Measurements from ENCODE around the gene PRMT9.

DNA sequence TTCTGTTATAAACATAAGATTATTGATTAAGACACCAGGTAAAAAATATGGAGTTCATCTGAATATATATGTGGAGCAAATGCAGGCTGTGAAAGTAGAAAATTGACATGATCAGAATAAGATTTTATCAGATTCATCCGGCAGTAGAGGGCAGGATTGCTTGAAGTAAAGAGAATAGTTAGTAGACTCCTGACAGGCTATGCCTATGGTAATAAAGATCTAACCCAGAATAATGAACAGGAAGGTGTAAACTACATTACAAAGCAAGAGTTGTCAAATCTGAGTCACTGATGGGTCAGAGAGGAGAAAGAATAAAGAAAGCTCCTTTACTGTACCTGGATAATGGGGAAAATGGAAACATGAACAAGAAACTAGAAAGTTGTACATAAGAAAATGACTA lies 87.6 kb downstream of the PRMT9 start:
- TF ChIP-seq, protein P1, sequence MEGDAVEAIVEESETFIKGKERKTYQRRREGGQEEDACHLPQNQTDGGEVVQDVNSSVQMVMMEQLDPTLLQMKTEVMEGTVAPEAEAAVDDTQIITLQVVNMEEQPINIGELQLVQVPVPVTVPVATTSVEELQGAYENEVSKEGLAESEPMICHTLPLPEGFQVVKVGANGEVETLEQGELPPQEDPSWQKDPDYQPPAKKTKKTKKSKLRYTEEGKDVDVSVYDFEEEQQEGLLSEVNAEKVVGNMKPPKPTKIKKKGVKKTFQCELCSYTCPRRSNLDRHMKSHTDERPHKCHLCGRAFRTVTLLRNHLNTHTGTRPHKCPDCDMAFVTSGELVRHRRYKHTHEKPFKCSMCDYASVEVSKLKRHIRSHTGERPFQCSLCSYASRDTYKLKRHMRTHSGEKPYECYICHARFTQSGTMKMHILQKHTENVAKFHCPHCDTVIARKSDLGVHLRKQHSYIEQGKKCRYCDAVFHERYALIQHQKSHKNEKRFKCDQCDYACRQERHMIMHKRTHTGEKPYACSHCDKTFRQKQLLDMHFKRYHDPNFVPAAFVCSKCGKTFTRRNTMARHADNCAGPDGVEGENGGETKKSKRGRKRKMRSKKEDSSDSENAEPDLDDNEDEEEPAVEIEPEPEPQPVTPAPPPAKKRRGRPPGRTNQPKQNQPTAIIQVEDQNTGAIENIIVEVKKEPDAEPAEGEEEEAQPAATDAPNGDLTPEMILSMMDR (IDR thresholded peaks at IDR 0.05; ENCODE audit: borderline replicate concordance, extremely low read depth, low read length, poor library complexity, severe bottlenecking), result peak; percentile 8
- TF ChIP-seq EZH2 (IDR thresholded peaks at IDR 0.05; ENCODE audit: borderline replicate concordance, low read depth, low read length, severe bottlenecking), result no peak
